Measurements from ENCODE around the gene ANKRD10.
A peak's percentile ranks its signal among the peaks of the same experiment; 100 is the strongest.

The ANKRD10 gene

DNA sequence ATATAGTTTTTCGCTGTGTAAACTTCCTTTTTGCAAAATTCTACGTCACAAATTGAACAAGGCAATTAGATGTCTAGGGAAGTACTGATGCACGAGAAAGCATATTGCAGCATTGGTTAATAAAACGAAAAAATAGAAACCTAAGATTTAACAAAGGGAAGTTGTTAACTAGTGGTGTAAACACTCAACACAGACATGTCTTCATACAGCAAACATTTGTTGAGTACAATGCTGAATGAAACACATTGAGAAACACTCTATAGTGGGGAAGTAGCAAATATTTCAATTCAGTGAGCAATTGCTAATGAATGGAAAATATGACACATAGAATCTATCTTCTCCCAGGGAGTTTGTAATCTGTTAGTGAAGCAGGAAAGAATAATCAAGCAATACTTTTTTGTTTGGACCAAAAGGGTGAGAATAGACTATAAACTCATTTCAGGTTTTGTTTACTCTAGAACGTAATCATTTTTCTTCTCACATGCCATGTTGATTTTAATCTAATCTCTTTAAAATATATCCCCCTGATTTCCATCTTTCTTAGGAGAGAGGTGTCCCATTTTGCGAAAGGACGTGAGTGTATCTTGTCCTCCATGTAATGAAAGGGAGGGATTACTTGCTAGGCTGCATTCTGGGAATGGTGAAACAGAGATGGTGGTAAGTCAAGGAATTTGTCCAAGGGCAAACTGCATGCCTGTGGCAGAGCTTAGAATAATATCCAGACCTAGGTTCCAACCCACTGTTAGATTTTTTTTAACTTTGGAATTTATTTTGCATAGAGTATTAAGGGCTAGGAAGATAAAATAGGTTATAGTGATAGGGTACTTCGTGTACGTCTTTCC, 1.7 kb upstream of the ANKRD10 start:
- no peak overlapping the region for H2AK5ac ChIP-seq (ENCODE audit: low read length)
- no peak overlapping the region for H3K23ac ChIP-seq (ENCODE audit: low read length)
- H2AFZ ChIP-seq (ENCODE audit: insufficient read depth, low read length, poor library complexity) = no peak overlapping the region
- H3K4me1 ChIP-seq (ENCODE audit: control insufficient read depth in 1 of 2, insufficient read depth in 2 of 2, low read length in 2 of 2) = peaks cover 3 to 5% of the 10 kb centered on the region in 2 experiments
- H3K4ac ChIP-seq (ENCODE audit: low read depth, low read length) = no peak overlapping the region
- no peak overlapping the region for H4K12ac ChIP-seq (ENCODE audit: low read depth, low read length)
- no peak overlapping the region for H2BK12ac ChIP-seq (ENCODE audit: low read length)
- no peak overlapping the region for H3K14ac ChIP-seq (ENCODE audit: low read length)
- H3K9me3 ChIP-seq (ENCODE audit: insufficient read depth, low read depth, low read length) = no peaks in the 10 kb centered on the region
- H3K36me3 ChIP-seq (ENCODE audit: control insufficient read depth in 1 of 2, insufficient read depth in 2 of 2, low read length in 2 of 2) = peaks cover 0 to under 1% of the 10 kb centered on the region in 2 experiments
- no peaks in the 10 kb centered on the region for H3K27me3 ChIP-seq (ENCODE audit: insufficient read depth, low read length)
- no peak overlapping the region for H3K18ac ChIP-seq (ENCODE audit: low read length)
- DNase-seq = peak; percentile 83 to 96
- no peak overlapping the region for H3K27ac ChIP-seq (ENCODE audit: low read depth, low read length)
- no peak overlapping the region for H4K8ac ChIP-seq (ENCODE audit: low read depth, low read length)
- H3K4me2 ChIP-seq (ENCODE audit: low read length) = no peak overlapping the region
- H3K79me2 ChIP-seq (ENCODE audit: control insufficient read depth, insufficient read depth, low read length, poor library complexity) = peaks cover 26% of the 10 kb centered on the region
- no peak overlapping the region for H2BK120ac ChIP-seq (ENCODE audit: insufficient read depth, low read length, poor library complexity)
- peaks cover 15% of the 10 kb centered on the region for H3K79me1 ChIP-seq (ENCODE audit: low read length)
- no peak overlapping the region for H3K9ac ChIP-seq (ENCODE audit: low read length)
- no CpG with 5 or more reads among the region's 9 CpGs for WGBS (ENCODE audit: extremely low coverage, insufficient coverage, insufficient read length)
- H3K4me3 ChIP-seq (ENCODE audit: low read depth, low read length) = no peak overlapping the region
- no peak overlapping the region for H2BK5ac ChIP-seq (ENCODE audit: low read depth, low read length, poor library complexity)
- no peak overlapping the region for H4K91ac ChIP-seq (ENCODE audit: low read depth, low read length)

DNA sequence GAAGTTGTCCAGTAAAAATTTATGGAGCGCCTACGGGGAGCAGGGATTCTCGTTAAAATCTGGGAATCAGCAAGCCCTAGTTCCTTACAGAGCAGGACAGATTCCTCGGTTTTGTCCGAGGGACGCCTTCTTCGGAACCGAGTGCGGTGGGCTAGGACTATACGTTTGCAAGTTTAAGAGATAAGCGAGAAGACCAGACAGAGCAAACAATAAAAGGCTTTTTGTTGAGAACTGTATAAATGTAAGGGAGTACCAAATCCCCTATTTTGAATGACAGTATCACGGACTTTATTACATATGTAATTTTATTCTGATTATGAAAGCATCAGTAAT, 971 bp upstream of the ANKRD10 start:
- Histone ChIP-seq H2AK5ac (ENCODE audit: low read length) (no peak overlapping the region), H3K36me3 (ENCODE audit: control insufficient read depth in 1 of 2, insufficient read depth in 2 of 2, low read length in 2 of 2) (peaks cover 3 to 4% of the 10 kb centered on the region in 2 experiments), H3K4ac (ENCODE audit: low read depth, low read length) (peak overlapping the region; percentile 84), H3K79me1 (ENCODE audit: low read length) (peaks cover 15% of the 10 kb centered on the region), H3K14ac (ENCODE audit: low read length) (peak overlapping the region; percentile 88), H3K4me3 (ENCODE audit: low read depth, low read length) (peak overlapping the region; percentile 91), H2BK12ac (ENCODE audit: low read length) (peak overlapping the region; percentile 11), H4K8ac (ENCODE audit: low read depth, low read length) (peak overlapping the region; percentile 95), H2BK120ac (ENCODE audit: insufficient read depth, low read length, poor library complexity) (peak overlapping the region; percentile 78), H3K18ac (ENCODE audit: low read length) (peak overlapping the region; percentile 83), H4K91ac (ENCODE audit: low read depth, low read length) (peak overlapping the region; percentile 91), H2AFZ (ENCODE audit: insufficient read depth, low read length, poor library complexity) (peak overlapping the region; percentile 86), H3K9ac (ENCODE audit: low read length) (peak overlapping the region; percentile 81), H3K79me2 (ENCODE audit: control insufficient read depth, insufficient read depth, low read length, poor library complexity) (peaks cover 29% of the 10 kb centered on the region), H4K12ac (ENCODE audit: low read depth, low read length) (peak overlapping the region; percentile 92), H3K4me1 (ENCODE audit: control insufficient read depth in 1 of 2, insufficient read depth in 2 of 2, low read length in 2 of 2) (peaks cover 3 to 5% of the 10 kb centered on the region in 2 experiments), H3K4me2 (ENCODE audit: low read length) (peak overlapping the region; percentile 70), H2BK5ac (ENCODE audit: low read depth, low read length, poor library complexity) (peak overlapping the region; percentile 93), H3K9me3 (ENCODE audit: insufficient read depth, low read depth, low read length) (no peaks in the 10 kb centered on the region), H3K23ac (ENCODE audit: low read length) (no peak overlapping the region), H3K27ac (ENCODE audit: low read depth, low read length) (peak overlapping the region; percentile 100), H3K27me3 (ENCODE audit: insufficient read depth, low read length) (no peaks in the 10 kb centered on the region)
- no CpG with 5 or more reads among the region's 12 CpGs for WGBS (ENCODE audit: extremely low coverage, insufficient coverage, insufficient read length)
- no peak for DNase-seq

DNA sequence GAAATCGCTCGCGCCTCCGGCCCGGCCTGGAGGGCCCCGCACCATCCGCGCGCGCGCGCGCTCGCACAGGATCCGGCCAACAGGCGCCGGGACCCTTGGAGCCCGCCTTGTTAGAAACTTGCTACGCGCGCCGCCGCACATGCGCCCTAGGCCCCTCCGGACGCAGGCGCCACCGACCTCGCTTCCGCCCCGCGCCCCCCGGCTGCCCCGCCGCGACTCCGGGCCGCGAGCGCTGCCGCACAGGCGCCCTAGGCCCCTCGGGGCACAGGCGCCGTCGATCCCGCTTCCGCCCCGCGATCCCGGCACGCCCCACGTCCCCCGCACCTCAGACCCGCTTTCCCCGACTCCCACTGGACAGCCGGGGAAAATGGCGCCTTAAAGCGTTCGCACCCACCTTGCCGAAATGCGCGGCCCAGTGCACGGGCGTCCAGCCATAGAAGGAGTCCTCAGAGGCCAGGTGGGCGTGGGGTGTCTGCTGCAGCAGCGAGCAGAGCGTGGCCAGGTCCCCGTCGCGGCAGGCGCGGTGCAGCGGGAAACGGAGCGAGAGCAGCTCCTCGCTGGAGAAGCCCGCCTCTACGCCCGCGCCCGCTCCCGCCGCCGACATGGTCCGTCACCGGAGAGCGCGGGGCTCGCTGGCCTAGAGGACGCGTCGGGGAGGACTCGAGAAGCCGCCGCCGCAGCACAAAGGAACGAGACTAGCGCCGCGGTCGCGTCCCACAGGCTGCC, 375 bp downstream of the ANKRD10 start:
- Histone ChIP-seq H2BK5ac (ENCODE audit: low read depth, low read length, poor library complexity) (peak overlapping the region; percentile 95), H3K4me1 (ENCODE audit: control insufficient read depth in 1 of 2, insufficient read depth in 2 of 2, low read length in 2 of 2) (peaks cover 3 to 5% of the 10 kb centered on the region in 2 experiments), H2BK12ac (ENCODE audit: low read length) (peak overlapping the region; percentile 58), H3K4ac (ENCODE audit: low read depth, low read length) (peak overlapping the region; percentile 97), H3K79me2 (ENCODE audit: control insufficient read depth, insufficient read depth, low read length, poor library complexity) (peaks cover 31% of the 10 kb centered on the region), H3K4me3 (ENCODE audit: low read depth, low read length) (peak overlapping the region; percentile 100), H4K12ac (ENCODE audit: low read depth, low read length) (peak overlapping the region; percentile 95), H3K4me2 (ENCODE audit: low read length) (peak overlapping the region; percentile 90), H3K27ac (ENCODE audit: low read depth, low read length) (peak overlapping the region; percentile 100), H4K8ac (ENCODE audit: low read depth, low read length) (peak overlapping the region; percentile 94), H3K27me3 (ENCODE audit: insufficient read depth, low read length) (no peaks in the 10 kb centered on the region), H2AK5ac (ENCODE audit: low read length) (peak overlapping the region; percentile 96), H3K9ac (ENCODE audit: low read length) (peak overlapping the region; percentile 100), H3K14ac (ENCODE audit: low read length) (peak overlapping the region; percentile 97), H3K23ac (ENCODE audit: low read length) (peak overlapping the region; percentile 100), H4K91ac (ENCODE audit: low read depth, low read length) (peak overlapping the region; percentile 98), H2AFZ (ENCODE audit: insufficient read depth, low read length, poor library complexity) (peak overlapping the region; percentile 90), H2BK120ac (ENCODE audit: insufficient read depth, low read length, poor library complexity) (peak overlapping the region; percentile 93), H3K9me3 (ENCODE audit: insufficient read depth, low read depth, low read length) (no peaks in the 10 kb centered on the region), H3K36me3 (ENCODE audit: control insufficient read depth in 1 of 2, insufficient read depth in 2 of 2, low read length in 2 of 2) (peaks cover 6% of the 10 kb centered on the region in 2 experiments), H3K79me1 (ENCODE audit: low read length) (peaks cover 15% of the 10 kb centered on the region), H3K18ac (ENCODE audit: low read length) (peak overlapping the region; percentile 99)
- DNase-seq = peak in 1 of 2 donors; percentile 75
- WGBS (ENCODE audit: extremely low coverage, insufficient coverage, insufficient read length) = no CpG with 5 or more reads among the region's 103 CpGs

DNA sequence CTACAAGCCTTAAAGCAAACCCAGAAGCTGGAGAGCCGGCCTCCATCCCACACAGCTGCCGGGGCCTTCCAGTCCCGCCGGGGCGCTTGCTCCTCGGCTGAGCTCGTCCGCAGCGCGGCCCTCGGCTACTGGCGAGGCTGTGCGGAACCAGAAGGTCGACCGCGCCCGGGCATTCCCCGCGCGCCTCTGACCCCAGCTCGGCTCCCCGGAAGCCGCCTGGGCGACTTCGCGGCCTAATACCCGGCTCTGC, 863 bp downstream of the ANKRD10 start:
- H3K4me1 ChIP-seq (ENCODE audit: control insufficient read depth in 1 of 2, insufficient read depth in 2 of 2, low read length in 2 of 2) = peaks cover 3 to 5% of the 10 kb centered on the region in 2 experiments
- H3K27me3 ChIP-seq (ENCODE audit: insufficient read depth, low read length) = no peaks in the 10 kb centered on the region
- H4K8ac ChIP-seq (ENCODE audit: low read depth, low read length) = peak overlapping the region; percentile 94
- H3K4ac ChIP-seq (ENCODE audit: low read depth, low read length) = peak overlapping the region; percentile 96
- H2AK5ac ChIP-seq (ENCODE audit: low read length) = peak overlapping the region; percentile 83
- peak in 1 of 2 donors; percentile 60 for DNase-seq
- H3K9me3 ChIP-seq (ENCODE audit: insufficient read depth, low read depth, low read length) = no peaks in the 10 kb centered on the region
- peaks cover 31% of the 10 kb centered on the region for H3K79me2 ChIP-seq (ENCODE audit: control insufficient read depth, insufficient read depth, low read length, poor library complexity)
- peak overlapping the region; percentile 90 for H3K4me2 ChIP-seq (ENCODE audit: low read length)
- peaks cover 6 to 8% of the 10 kb centered on the region in 2 experiments for H3K36me3 ChIP-seq (ENCODE audit: control insufficient read depth in 1 of 2, insufficient read depth in 2 of 2, low read length in 2 of 2)
- no peak overlapping the region for H2BK12ac ChIP-seq (ENCODE audit: low read length)
- peak overlapping the region; percentile 79 for H2BK120ac ChIP-seq (ENCODE audit: insufficient read depth, low read length, poor library complexity)
- no CpG with 5 or more reads among the region's 27 CpGs for WGBS (ENCODE audit: extremely low coverage, insufficient coverage, insufficient read length)
- peak overlapping the region; percentile 98 for H4K91ac ChIP-seq (ENCODE audit: low read depth, low read length)
- no peak overlapping the region for H3K23ac ChIP-seq (ENCODE audit: low read length)
- peak overlapping the region; percentile 76 for H3K14ac ChIP-seq (ENCODE audit: low read length)
- peak overlapping the region; percentile 84 for H3K18ac ChIP-seq (ENCODE audit: low read length)
- peak overlapping the region; percentile 95 for H2BK5ac ChIP-seq (ENCODE audit: low read depth, low read length, poor library complexity)
- peak overlapping the region; percentile 67 for H4K12ac ChIP-seq (ENCODE audit: low read depth, low read length)
- H3K79me1 ChIP-seq (ENCODE audit: low read length) = peaks cover 15% of the 10 kb centered on the region
- H2AFZ ChIP-seq (ENCODE audit: insufficient read depth, low read length, poor library complexity) = peak overlapping the region; percentile 90
- H3K4me3 ChIP-seq (ENCODE audit: low read depth, low read length) = peak overlapping the region; percentile 100
- peak overlapping the region; percentile 100 for H3K27ac ChIP-seq (ENCODE audit: low read depth, low read length)
- peak overlapping the region; percentile 100 for H3K9ac ChIP-seq (ENCODE audit: low read length)
